ES-I3 (cell line): ENCODE measurements around the gene COQ8A.

ENCODE experiments used
- H3K36me3 ChIP-seq: 2 replicates; pipeline ENCODE4 v1.6.1; 2013; ENCODE audit warnings: mild to moderate bottlenecking, low read length, control low read depth, moderate library complexity; ENCODE audit not compliant: insufficient read depth
- H3K4me1 ChIP-seq: 2 replicates; pipeline ENCODE4 v1.6.1; 2013; ENCODE audit warnings: mild to moderate bottlenecking, control low read depth, low read length; ENCODE audit not compliant: insufficient read depth
- H3K9ac ChIP-seq: 2 replicates; pipeline ENCODE4 v1.6.1; 2013; ENCODE audit warnings: low read depth, mild to moderate bottlenecking, low read length, moderate library complexity
- H3K9me3 ChIP-seq: 2 replicates; pipeline ENCODE4 v1.6.1; 2013; ENCODE audit warnings: mild to moderate bottlenecking, low read length, moderate library complexity; ENCODE audit not compliant: control insufficient read depth, insufficient read depth

COQ8A gene

DNA sequence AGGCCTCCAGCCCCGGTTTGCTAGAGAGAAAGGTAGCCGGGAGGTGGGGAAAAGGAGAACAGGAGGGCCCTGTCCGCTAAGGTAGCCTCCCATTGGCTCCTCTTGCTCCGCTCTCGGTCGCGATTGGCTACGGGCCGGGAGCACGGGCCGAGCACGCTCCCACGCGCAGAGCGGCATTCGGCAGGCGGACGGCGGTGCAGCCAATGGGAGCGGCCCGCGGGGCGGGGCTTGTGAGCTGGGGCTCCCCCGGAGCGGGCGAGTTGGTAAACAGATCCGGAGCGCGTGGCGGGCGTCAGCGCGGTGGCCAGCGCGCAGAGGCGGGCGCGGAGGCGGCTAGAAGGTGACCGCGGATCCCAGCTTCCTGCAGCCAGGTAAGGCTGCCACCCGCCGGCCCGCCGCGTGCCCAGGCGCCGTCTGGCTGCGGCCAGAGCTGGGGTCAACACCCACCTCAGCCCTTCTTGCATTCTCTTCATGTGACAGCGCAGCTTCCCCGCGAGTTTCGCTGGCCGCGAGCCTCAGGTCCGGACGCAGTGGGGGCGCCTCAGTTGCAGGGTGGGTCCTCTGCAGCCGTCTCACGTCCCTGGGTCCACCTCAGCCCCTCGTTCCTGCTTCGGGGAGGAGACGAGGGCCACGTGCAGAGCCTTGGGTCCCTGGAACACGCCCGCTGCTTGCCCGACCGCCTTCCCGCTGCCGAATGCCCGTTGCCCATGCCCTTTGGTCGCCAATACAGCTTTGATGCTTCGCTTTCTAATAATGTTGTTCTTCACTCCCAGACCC is at the start of gene COQ8A:
TSS of gene COQ8A (plus strand) at position 266 of the 777 bp plus-strand sequence. CDS start 21,092 bp downstream, outside the sequence.
- Histone ChIP-seq H3K9me3 (no peaks in the 10 kb centered on the region), H3K9ac (peak within 1 kb of the TSS; percentile 89), H3K4me1 (peaks cover 12% of the 10 kb centered on the region), H3K36me3 (no peaks in the 10 kb centered on the region)

DNA sequence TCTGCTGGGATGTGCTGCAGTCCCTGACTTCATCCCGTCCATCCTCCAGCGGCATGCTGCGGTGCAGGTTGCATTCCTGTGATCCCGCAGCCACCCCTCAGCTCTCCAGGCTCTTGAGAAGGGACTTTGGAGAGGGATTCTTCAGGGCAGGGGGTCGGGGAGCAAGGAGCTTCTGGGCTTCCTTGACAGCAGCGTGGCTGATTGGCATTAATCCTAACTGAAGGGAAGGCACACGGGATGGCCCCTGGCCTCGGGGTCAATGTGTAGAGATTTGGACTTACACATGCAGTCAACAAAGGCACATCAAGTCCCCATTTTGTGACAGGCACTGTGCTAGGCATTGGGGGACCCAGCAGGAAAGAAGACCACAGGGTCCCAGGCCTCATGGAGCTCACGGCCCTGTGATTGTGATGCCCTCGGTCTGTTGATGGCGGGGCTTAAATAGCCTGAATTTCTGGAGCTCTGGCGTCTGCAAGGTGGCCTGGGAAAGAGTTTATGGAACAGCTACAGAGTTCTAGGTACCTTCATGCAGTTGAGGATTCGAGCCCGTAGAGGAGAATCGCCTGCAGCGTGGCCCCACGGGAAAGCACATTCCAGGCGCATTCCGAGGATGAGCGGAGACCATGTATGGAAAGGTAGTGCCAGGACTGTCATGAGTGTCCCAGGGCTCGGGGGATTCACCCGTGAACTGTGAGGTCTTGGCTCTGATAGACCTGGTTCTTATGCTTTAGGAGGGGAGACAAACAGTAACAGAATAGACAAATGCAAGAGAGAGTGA is 49.6 kb upstream of the COQ8A start:
- H3K9me3 ChIP-seq, result no peaks in the 10 kb centered on the region
- no peaks in the 10 kb centered on the region for H3K4me1 ChIP-seq
- no peaks in the 10 kb centered on the region; the same call in 1 of the 2 replicates for H3K36me3 ChIP-seq
- H3K9ac ChIP-seq, result no peak overlapping the region

DNA sequence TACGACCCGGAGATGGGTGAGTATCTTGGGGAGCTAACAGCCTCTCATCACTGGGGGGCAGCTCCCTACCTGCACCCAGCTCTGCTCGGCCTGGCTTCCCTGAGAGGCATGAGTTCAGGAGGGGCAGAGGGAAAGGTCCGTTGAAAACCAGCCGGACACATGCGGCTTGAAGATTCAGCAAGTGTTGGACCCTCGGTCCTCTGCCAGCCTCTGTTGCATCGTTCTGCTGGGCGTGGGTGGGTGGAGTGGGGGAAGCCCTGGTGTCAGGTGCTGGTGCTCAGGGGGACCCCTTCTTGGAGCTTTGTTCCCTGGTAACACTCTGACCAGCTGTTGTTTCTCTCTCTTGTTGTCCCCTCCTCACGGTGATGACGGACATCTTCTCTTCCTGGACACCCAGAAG is 48.7 kb upstream of the COQ8A start:
- Histone ChIP-seq H3K4me1 (no peaks in the 10 kb centered on the region), H3K9me3 (no peaks in the 10 kb centered on the region), H3K36me3 (no peaks in the 10 kb centered on the region; the same call in 1 of the 2 replicates), H3K9ac (no peak overlapping the region)

DNA sequence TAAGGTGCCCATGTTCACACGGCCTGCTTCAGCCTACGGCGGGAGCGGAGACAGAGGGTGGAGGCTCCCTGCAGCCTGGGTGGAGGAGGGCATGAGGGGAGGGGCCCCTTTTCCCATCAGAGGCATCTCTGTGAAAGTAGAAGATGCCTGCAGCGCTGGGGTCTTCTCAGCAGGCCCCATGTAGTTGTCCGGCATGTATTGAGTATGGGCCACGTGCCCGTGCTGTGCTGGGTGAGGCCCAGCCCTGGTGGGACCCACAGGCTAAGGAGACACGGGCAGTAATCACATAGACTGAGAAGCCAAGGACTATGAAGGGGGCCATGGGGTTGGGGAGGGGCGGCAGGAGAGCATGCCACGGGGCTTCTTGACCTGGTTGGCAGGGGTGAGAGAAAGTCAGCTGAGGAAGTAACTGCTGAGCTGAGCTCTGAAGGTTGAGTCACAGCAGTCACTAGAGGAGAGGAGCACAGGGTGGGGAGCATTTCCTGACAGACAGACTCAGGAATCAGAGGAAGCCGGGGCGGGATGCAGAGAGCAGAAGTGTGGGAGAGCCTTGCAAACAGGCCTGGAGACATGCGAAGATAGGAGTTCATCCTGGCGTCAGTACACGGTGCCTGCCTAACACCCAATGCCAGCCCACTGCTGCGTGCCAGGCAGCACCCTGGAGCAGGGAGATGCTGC is 48.1 kb upstream of the COQ8A start:
- H3K36me3 ChIP-seq, result no peaks in the 10 kb centered on the region; the same call in 1 of the 2 replicates
- no peaks in the 10 kb centered on the region for H3K9me3 ChIP-seq
- H3K9ac ChIP-seq, result no peak overlapping the region
- H3K4me1 ChIP-seq, result no peaks in the 10 kb centered on the region

DNA sequence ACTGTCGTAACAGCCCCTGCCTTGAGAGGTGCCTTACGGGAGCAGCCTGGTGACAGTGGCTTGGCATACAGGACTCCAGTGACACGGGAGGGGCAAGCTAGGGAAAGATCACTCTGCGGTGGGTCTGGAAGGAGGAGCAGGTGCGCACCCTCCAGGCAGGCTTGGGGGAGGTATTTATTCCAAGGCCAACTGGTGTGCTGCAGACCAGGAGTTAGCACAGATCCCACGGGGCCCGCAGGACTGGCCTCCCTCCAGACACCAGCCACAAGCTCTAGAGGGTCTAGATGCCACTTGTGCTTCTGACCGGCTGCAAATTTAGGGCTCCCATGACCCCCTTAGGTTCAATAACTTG is 47.6 kb upstream of the COQ8A start:
- Histone ChIP-seq H3K36me3 (no peaks in the 10 kb centered on the region; the same call in 1 of the 2 replicates), H3K4me1 (no peaks in the 10 kb centered on the region), H3K9ac (no peak overlapping the region), H3K9me3 (no peaks in the 10 kb centered on the region)

DNA sequence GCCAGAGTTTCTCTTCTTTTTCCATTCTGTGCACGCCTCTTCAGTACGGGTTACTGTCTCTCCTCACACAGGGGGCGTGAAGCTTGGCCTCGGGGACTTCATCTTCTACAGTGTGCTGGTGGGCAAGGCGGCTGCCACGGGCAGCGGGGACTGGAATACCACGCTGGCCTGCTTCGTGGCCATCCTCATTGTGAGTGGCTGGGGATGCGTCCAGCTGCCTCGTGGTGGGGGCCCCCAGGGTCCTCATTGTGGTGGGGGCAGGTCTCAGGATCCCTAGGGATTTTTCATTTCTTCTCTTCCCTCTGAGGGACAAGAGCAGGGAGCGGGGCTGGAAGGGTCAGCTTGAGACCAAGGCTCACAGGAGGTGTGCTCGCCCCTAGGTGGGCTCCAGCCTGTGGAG is 46.2 kb upstream of the COQ8A start:
- no peaks in the 10 kb centered on the region; the same call in 1 of the 2 replicates for H3K36me3 ChIP-seq
- H3K9ac ChIP-seq, result no peak overlapping the region
- H3K4me1 ChIP-seq, result no peaks in the 10 kb centered on the region
- no peaks in the 10 kb centered on the region for H3K9me3 ChIP-seq

DNA sequence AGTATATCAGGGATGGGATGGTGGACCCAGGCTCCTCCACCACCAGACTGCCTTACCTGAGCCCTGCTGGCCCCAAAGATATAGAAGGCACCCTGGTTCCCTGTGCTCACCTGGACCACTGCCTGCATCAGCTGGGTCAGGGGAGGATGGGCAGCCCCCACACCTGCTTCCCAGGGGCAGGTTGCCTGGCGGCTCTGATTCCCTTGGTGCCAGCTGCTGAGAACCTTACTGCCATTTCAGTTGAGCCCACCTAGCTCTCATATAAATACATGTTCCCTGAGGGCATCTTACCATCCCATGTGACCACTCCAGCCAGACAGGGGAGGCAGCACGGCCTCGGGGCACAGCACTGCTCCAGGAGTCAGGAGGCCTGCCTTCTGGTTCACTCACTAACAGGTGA is 45.3 kb upstream of the COQ8A start:
- H3K4me1 ChIP-seq, result no peaks in the 10 kb centered on the region
- H3K9ac ChIP-seq, result no peak overlapping the region
- no peaks in the 10 kb centered on the region for H3K9me3 ChIP-seq
- H3K36me3 ChIP-seq, result peaks cover 4% of the 10 kb centered on the region; the same call in 1 of the 2 replicates

DNA sequence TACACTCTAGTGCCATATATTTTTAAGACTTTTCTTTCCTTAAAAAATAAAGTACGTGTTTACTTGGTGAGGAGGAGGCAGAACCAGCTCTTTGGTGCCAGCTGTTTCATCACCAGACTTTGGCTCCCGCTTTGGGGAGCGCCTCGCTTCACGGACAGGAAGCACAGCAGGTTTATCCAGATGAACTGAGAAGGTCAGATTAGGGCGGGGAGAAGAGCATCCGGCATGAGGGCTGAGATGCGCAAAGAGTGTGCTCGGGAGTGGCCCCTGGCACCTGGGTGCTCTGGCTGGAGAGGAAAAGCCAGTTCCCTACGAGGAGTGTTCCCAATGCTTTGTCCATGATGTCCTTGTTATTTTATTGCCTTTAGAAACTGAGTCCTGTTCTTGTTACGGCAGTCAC is 44.5 kb upstream of the COQ8A start:
- H3K9ac ChIP-seq, result no peak overlapping the region
- no peaks in the 10 kb centered on the region for H3K9me3 ChIP-seq
- peaks cover 4% of the 10 kb centered on the region; the same call in 1 of the 2 replicates for H3K36me3 ChIP-seq
- no peaks in the 10 kb centered on the region for H3K4me1 ChIP-seq

DNA sequence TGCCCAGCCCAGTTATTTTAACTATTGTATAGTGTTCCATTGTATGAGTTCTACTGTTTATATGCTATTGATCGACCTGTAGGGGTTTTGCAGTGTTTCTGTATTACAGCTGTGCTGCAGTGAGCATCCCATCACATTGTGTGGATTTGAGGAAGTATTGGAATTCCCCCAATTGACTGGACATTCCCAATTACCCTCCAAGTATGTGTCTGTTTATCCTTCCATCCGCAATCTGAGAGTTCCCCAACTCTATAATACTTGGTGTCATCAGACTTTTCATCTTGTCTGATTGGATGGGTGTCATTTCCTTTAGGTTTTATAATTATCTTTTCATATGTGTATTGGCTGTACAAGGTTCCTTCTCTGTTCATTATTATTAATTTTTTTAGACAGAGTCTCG is 41.8 kb upstream of the COQ8A start:
- Histone ChIP-seq H3K9me3 (no peaks in the 10 kb centered on the region), H3K4me1 (no peaks in the 10 kb centered on the region), H3K36me3 (peaks cover 4% of the 10 kb centered on the region; the same call in 1 of the 2 replicates), H3K9ac (no peak overlapping the region)

DNA sequence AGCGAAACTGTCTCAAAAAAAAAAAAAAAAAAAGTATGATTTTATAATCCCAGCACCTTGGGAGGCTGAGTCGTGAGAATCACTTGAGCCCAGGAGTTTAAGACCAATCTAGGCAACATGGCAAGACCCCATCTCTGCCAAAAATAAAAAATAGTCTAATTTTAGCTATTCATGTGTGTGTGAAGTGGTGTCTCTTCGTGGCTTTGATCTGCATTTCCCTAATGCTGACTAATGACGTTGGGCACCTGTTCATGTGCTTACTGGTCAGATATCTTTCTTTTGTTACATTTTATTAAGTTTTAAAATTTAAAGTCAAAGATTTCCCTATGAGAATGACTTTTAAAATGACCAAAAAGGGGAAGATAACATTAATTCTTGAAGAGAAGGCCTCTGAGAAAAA is 38.7 kb upstream of the COQ8A start:
- H3K4me1 ChIP-seq, result no peaks in the 10 kb centered on the region
- no peak overlapping the region for H3K9ac ChIP-seq
- H3K9me3 ChIP-seq, result no peaks in the 10 kb centered on the region
- 0 out of 2 replicates have a peak, but pooled peaks cover 4% of the 10 kb centered on the region for H3K36me3 ChIP-seq

DNA sequence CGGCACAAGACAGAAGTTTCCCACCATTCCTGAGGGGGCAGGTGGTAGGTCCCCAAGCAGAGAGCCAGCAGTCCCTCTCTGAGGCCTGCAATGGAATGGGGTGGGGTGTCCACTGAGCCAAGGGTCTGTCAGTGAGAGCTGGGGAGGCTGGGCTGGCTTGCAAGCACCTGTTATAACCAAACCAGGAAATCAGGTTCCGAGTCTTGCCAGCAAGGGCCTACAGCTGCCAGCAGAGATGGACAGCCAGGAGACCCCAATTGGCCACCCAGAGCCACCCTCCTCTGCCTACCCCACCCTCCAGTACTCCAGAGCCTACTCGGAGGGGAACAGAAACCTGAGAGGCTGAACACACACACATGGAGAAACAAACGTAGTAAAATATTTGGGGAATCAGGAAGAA is 37.5 kb upstream of the COQ8A start:
- 0 out of 2 replicates have a peak, but pooled peaks cover 4% of the 10 kb centered on the region for H3K36me3 ChIP-seq
- H3K9me3 ChIP-seq, result no peaks in the 10 kb centered on the region
- no peaks in the 10 kb centered on the region for H3K4me1 ChIP-seq
- no peak overlapping the region for H3K9ac ChIP-seq

DNA sequence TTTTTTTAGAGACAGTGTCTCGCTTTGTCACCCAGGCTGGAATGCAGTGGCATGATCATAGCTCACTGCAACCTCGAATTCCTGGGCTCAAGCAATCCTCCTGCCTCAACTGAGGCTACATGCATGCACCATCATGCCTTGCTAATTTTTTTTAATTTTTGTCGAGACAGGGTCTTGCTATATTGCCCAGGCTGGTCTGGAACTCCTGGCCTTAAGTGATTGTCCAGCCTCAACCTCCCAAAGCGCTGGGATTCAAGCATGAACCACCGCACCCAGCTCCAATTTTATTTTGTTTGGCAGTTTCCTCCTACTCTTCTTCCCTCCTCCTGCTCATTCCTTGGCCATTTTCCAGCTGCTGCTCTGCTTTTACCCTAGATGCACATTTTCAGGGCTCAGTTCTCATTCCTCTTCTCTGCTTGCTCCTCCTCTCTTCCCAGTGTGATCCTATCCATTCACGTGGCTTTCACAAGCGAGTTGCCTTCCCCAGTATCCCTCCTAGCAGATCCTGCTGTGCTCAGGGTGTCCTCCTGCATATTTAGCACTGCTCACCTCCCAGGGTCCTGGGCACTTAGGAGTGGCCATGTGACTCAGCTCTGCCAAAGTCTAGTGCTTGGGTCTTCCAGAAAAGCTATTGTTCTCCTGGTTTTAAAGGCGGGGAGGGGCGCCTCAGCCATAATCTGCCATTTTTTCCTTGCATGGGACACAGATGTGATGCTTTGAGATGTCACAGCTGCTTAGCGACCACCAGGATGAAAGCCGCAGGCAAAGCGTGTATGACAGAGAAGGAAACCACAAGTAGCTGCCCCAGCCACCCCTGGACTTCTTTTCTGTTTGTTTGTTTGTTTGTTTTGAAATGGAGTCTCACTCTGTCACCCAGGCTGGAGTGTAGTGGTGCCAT is 36.0 kb upstream of the COQ8A start:
- Histone ChIP-seq H3K4me1 (no peaks in the 10 kb centered on the region), H3K9ac (no peak overlapping the region), H3K9me3 (no peaks in the 10 kb centered on the region), H3K36me3 (0 out of 2 replicates have a peak, but pooled peaks cover 4% of the 10 kb centered on the region)

DNA sequence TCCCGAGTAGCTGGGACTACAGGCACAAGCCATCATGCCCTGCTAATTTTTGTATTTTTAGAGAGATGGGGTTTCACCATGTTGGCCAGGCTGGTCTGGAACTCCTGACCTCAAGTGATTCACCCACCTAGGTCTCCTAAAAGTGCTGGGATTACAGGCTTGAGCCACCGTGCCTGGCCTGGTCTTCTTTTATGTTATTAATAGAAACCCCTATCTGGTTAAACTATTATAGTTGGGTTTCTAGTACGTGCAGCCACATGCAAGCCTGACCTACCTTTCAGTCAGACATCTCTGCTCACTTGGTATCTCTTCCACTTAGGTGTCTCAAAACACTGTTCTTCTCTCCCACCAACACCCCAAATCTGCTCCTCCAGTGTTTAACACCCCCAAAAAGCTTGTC is 35.3 kb upstream of the COQ8A start:
- Histone ChIP-seq H3K4me1 (no peaks in the 10 kb centered on the region), H3K9ac (no peak overlapping the region), H3K9me3 (no peaks in the 10 kb centered on the region), H3K36me3 (no peaks in the 10 kb centered on the region)

DNA sequence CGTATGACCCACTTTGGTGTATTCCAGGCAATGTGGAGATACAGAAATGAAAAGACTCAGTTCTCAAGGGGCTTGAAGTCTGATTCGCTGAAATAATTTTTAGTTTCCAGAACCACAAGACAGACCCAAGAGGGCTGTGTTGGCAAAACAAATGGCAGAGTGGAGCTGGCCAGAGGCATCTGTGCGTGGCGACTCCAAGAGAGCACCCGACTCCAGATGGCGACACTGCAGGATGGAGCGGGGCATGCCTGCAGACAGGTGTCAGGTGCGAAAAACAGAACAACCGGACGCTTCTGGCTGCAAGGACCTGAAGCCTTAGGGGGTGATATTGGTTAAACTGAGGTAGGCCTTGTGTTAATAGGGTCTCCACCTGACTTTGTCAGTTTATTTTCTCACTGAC is 31.7 kb upstream of the COQ8A start:
- Histone ChIP-seq H3K36me3 (no peaks in the 10 kb centered on the region), H3K9me3 (no peaks in the 10 kb centered on the region), H3K9ac (no peak overlapping the region), H3K4me1 (no peaks in the 10 kb centered on the region)
